ENCODE data around the gene KDM4C. TPM values are rescaled to one million over a fixed set of nuclear protein-coding genes. Genes with fewer than 3 reads are reported as not detected.

The KDM4C gene
- total RNA-seq, 2 donors from 2014 or later, result 13.2 to 18.1 TPM

DNA sequence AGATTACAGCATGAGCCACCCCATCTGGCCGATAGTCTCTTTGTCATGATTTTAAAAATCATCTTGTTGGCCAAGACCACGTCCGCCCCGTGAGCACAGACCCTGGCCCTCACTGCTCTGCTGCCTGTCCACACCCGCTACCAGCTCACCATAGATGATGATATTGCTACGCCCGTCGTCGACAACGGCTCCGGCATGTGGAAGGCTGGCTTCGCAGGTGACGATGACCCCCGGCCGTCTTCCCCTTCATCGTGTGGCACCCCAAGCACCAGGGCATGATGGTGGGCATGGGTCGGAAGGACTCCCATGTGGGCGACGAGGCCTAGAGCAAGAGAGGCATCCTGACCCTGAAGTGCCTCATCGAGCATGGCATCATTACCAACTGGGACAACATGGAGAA is 76.5 kb downstream of the KDM4C start:
- intact Hi-C loops (cut with DNase I), result no loop called here
- no peak for ATAC-seq
- DNase-seq, result no peak

DNA sequence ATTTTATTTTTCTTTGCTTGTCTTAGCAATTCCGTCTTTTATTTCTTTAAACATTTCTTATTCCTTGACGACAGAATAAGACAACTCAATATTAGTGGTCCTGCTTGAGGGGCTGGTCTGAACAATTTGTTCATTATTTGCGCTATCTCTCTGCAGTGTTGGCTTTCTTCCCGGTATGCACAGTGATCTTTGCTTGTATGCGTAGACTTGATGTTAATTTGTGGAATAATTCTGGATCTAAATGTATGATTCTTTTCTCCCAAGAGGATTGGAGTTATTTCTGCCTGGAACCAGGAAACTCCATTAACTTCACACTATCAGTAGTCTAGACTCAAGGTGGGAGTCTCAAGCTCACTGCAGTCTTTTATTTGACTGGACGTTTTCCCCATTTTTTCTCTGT is 80.4 kb downstream of the KDM4C start:
- ATAC-seq, result no peak
- intact Hi-C loops (cut with DNase I), result no loop called here
- no peak for DNase-seq

DNA sequence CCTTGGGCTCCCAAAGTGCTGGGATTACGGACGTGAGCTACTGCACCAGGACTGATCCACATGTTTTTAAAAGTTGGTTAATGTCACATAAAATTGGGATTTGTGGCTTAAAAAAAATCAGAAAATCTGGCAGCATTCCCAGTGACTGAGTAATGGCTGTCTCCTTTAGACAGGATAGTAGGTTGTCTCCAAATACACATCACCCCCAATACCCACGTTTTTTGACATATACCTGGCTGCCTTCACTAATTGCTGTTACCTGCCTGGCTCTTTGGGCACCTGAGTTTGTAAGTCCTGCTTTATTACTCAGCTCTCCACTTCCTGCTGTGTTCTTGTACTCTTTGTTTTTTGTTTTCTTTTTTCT is 84.8 kb downstream of the KDM4C start:
- DNase-seq (no peak), ATAC-seq (no peak)
- intact Hi-C loops (cut with DNase I), result no loop called here

DNA sequence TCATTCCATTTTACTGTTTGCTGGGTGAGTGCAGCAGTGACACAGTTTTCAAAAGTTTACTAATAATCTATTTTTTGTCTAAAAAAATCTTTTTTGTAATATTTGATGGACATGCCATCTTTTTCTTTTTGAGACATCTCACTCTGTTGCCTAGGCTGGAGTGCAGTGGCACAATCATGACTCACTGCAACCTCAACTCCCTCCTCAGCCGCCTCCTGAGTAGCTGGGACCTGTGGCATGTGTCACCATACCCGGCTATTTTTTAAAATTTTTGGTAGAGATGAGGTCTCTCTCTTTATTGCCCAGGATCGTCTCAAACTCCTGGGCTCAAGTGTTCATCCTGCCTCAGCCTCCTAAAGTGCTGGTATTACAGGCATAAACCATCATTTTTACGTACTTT is 86.0 kb downstream of the KDM4C start:
- DNase-seq (no peak), ATAC-seq (no peak)
- intact Hi-C loops (cut with DNase I), result no loop called here

DNA sequence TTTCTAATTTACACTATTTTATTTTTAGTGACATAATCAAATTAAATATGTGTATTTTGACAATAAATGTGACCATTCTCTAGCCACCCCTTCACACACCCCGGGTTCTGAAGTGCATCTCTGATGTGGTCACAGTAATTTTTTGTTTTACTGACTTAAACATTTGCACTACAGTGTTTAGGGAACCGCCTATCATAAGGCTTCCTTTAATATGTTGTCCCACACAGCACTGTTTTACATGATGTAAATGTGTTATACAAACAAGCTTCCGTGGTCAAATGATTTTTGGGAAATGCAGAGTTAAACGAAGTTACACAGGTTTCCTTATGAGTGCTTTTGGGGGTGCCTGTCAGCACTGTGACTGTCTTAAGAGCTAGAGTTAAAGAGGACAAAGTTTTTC is 86.5 kb downstream of the KDM4C start:
- DNase-seq (no peak), ATAC-seq (no peak)
- intact Hi-C loops (cut with DNase I), result no loop called here

DNA sequence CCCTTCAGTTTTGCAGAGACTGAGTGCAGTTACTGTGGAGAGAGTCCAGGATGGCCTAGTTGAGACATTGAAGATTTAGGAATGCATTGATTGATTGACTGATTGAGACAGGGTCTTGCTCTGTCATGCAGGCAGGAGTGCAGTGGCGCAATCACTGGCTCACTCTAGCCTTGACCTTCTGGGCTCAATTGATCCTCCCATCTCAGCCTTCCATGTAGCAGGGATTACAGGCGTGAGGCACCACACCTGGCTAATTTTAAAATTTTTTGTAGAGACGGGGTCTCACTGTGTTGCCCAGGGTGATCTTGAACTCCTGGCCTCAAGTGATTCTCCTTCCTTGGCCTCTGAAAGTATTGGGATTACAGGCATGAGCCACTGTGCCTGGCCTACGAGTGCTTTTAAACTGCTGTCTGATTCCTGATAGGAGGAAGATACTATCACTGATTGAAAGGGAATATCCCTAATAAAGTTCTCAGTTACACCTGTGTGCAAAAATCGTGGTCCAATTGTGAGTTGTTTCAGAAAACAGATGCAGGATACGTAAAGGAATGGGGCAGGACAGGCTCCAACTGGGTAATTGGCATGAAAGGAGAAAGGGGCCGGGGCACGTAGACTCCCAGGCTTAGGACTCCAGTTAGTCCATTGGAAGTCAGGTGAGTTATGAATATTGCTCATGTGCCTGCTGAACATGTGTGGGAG is 87.5 kb downstream of the KDM4C start:
- ATAC-seq (no peak), DNase-seq (no peak)
- intact Hi-C loops (cut with DNase I), result no loop called here

DNA sequence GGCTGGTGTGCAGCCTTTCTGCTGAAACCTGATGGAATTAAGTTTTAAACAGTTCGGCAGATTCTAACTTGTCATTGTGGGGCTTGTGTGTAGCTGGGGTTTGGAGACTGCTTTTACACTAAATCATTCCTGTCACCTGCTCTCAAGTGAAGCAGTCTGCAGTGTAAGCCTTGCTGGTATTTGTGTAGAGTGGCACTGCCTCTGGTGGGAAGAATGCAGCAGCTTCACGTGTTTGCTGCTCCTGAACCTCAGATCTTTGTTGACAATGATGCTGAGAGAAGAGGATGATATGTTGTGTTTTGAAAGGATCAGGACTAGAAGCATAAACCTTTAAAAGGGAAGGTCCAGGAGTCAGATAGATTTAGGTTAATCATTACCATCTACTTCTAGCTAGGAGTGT is 88.1 kb downstream of the KDM4C start:
- intact Hi-C loops (cut with DNase I), result no loop called here
- no peak for ATAC-seq
- DNase-seq, result no peak

DNA sequence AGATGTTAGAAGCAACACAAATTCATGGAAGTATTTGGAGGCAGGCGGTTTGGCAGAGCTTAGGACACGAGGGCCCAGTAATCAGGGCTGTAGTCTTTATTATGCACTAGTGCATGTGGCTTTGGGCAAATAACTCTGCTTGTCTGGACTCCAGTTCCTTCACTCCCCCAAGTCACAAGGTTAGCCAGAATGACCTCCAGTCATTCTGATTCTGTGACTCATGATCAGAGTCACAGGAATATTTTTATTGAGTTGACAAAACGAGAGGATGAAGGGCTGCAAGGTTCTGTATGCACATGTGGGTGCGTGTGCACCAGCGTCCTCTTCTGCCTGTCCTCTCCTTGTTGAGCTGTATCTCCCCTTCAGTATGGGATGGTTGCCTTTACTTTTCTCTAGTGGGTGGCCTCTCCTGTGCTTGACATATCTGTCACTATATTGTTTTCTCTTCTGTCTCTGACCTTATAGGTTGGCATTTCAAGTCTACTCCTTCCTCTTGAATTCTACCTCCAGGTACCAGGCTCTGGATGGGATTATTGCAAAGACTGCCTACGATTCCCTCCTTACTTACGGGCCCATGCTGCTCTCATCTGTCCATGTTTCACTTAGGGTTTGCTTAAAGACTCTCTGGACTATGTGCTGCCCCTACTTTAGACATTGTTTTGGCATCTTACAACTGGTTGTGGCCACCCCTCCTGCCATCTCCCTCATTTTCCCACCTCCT is 94.6 kb downstream of the KDM4C start:
- intact Hi-C loops (cut with DNase I), result no loop called here
- DNase-seq (no peak), ATAC-seq (peak in 1 of 2 donors; percentile 66)

DNA sequence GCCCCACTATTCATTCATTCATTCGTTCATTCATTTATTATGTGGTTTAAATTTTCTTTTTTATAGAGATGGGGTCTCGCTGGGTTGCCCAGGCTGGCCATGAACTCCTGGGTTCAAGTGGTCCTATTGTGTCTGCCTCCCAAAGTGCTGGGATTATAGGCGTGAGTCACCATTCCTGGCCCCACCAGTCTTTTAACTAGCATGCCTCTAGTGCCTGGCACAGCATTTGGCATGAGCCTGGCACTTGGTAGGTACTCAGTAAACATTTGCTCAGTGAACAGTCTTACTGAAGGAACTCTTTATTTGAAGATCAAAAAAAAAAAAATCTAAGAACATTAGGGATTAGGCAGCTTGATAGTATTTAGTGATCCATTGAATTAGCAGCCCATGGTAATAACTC is 98.1 kb downstream of the KDM4C start:
- ATAC-seq (no peak), DNase-seq (no peak)
- intact Hi-C loops (cut with DNase I), result no loop called here

DNA sequence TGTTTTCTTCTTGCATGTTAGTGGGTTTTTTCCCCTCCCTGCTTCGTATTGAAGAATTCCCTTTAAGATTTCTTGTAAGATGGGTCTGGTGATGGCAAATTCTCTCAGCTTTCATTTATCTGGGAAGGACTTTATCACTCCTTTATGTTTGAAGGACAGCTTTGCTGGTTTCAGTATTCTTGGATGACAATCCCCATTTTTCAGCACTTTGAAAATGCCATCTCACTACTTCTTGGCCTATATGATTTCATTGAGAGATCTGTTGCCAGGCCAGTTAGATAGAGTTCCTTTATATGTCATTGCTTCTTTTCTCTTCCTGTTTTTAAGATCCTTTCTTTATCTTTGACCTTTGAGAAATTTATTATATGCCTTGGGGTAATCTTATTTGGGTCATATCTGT is 106.3 kb downstream of the KDM4C start:
- DNase-seq (no peak), ATAC-seq (no peak)
- intact Hi-C loops (cut with DNase I), result no loop called here

DNA sequence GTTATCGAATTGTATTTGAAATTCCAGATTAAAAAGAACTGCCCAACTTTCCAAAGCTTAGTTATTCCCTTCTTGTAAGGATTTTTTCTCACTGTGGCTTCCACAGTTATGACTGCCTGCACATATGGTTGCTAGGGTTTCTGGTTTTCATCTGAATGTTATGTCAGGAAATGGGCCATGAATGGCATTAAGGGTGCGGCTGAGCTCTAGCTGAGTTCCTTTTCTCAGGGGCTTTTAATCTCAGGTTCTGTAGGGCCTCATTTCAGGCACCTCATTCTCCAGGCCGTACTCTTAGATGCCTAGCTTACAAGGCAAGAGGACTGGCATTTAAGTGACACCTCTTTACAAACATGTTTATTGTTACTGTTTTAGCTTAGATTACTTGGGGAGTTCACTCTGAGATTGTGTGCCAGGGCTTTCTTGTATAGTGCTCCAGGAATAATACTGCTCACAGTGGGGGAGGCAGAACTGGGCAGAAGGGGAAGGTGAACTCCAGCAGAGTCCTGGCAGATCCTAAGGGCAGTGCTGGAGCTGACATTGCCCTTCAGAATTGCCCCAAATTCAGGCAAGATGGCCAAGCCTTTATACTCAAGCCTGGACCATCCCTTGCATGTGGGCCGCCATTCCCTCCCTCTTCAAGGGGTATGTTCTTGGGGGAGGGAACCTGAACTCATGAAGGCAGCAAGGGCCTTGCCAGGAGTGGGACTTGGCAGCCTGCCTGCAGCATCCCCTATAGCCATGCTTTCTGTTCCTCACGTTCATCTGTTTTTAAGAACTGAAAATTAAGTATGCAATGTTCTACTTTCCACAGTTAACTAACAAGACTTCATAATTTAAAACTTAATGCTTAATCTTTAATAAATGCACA is 111.5 kb downstream of the KDM4C start:
- intact Hi-C loops (cut with DNase I), result no loop called here
- ATAC-seq, result no peak
- no peak for DNase-seq

DNA sequence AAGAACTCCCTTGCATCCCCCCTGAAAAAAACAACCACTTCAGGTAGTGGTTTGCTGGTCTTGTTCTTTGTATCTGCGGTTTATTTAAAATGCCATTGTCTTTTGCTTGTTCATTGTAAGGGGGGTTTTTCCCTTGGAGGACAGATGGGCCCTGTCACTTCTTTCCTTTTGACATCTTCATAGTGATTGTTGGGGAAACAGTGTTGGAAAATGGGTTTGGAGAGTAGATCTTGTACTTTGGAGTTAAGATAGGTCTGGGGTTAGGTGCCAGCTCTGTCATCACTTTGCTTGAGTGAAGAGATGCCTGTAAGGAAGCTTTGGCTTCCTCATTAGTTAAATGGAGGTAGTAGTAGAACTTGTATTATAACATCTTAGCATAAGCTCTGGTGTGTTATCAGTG is 112.4 kb downstream of the KDM4C start:
- intact Hi-C loops (cut with DNase I), result no loop called here
- DNase-seq (no peak), ATAC-seq (no peak)

DNA sequence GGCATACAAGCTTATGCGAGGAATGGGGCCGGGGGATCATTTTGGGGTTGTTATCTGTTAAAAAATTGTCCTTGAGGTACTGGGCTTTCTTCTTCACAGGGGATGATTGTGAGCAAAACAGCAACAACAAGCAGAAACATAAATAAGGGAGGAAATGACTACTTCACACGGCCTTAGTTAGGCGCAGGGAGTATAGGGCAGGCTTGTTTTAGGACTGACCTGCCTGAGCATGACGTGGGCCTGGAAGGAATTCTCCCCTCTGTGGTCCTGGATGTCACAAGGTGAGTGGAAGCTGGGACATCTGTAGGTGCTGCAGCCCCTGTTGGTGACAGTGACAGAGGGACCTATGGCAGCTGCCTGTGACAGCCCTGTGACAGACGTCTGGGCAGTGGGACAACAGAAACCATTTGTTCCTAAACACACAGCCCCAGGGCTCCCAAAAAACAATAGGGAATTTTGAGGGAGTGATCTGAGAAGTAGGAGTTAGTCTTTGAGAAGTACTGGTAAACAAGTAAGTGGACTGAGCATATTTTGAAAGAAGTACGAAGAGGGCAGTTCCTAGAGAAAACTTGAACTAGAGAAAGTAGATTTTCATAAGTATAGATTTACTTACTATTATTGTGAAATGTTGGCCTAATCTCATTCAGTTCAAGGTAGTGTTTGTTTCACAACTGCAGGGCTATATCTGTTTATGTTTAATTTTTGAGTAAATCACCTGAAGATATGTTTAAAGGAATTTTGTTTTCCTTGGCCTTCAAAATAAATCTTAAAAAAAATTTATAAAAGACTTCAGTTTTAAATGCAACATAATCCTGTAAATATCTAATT is 113.1 kb downstream of the KDM4C start:
- ATAC-seq, result no peak
- no peak for DNase-seq
- intact Hi-C loops (cut with DNase I), result no loop called here

DNA sequence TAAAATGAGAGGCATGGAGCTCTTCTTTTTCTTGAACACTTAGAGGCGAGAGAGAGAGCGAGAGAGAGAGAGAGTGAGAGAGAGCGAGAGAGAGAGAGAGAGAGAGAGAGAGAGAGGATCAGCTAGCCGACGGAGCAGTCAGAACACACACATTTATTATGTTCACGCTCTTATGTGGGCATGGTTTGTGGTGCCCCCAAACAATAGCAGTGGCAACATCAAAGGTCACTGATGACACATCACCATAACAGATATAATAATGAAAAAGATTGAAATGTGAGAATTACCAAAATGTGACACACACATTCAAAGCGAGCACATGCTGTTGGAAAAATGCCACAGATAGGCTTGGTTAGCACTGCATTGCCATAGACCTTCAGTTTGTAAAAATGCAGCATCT is 116.1 kb downstream of the KDM4C start:
- ATAC-seq, result peak in 1 of 2 donors; percentile 20
- intact Hi-C loops (cut with DNase I), result no loop called here
- DNase-seq, result no peak

DNA sequence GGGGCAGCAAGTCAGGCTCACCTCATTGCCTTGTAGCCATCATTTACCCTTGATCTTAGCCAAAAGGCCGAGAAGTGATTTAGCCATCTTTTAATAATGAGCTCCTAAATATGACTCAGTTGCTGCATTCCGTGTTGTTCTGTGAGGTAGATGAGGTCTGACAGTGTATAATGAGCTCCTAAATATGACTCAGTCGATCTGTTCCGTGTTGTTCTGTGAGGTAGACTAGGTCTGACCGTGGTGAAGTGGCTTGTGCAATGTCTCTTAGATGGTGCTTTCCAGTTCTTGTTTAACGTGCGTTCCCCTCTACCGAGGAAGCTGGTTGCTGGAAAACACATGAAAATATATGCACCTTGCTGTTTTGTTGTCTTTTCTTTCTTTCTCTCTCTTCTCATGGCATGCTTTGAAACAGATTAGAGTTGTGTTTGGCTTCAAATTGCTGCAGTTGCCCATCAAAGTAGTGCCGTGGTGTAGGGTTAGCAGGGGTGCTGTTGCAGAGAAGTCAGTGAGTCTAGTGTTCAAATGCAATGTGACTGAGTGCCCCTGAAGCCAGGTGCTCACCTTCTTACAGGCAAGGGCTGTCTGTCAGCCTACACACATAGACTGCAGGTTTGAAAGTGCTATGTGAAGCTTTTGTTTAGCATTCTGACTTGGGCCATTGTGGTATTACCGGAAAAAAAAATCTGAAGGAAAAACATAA is 118.6 kb downstream of the KDM4C start:
- intact Hi-C loops (cut with DNase I), result no loop called here
- ATAC-seq (no peak), DNase-seq (no peak)

DNA sequence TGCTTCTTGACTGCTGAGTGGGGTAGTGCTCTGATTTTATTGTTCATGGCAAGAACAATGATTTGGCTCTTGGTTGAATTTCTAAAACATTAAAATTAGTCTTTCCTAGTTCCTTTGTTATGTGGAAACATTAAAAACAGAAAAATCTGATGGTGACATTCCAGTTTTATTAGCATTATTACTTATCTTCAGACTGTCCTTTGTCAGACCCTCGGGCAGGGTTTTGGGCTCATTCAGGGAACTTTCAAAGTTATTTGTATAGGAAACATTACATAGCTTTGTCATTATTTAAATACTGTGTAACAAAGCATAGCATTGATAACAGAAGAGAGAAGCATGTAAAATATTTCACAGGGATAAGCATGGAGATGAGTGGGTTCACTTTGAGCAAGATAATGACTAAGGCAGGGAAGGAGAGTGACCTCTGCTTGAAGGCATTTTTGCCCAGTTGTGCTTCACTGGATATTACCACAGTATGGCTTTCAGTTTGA is 119.9 kb downstream of the KDM4C start:
- intact Hi-C loops (cut with DNase I), result no loop called here
- no peak for DNase-seq
- peak in 1 of 2 donors; percentile 65 for ATAC-seq

DNA sequence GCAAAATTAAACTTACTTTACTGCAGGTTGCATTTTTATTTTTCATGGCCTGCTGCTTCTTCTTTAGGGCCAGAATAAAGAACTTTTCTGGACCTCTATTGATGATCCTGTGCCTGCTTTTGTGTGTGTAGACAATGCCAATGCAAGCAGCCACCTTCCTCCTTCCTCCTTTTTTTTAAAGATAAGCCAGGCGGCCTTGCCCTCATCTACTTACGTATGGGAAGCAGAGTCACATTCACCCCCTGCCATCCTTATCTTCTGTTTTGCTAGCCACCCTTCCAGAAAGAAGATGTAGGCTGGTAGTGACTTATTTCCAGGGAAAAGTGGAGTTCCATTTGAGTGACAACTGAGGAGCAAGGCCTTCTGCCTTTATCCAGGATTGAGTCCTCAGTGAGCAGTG is 122.9 kb downstream of the KDM4C start:
- intact Hi-C loops (cut with DNase I), result no loop called here
- no peak for ATAC-seq
- DNase-seq, result no peak

DNA sequence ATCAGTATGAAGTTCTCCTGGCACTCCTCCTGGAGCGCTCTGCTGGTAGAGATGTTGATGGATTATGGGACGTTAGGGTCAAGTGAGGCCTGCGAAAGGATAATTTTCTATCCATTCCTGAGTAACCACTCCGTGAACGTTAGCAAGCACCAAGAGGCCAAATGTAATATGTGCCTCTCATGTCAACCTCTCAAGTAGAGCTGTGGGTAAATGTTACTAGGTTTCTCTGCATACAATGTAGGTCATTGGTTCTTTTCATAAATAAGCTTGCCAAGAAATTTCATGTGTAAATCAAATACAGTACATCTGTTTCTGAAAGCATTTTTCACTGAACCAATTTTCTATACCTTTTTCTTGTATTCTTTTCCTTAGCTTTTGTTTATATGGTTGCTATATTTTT is 126.3 kb downstream of the KDM4C start:
- ATAC-seq, result no peak
- no peak for DNase-seq

DNA sequence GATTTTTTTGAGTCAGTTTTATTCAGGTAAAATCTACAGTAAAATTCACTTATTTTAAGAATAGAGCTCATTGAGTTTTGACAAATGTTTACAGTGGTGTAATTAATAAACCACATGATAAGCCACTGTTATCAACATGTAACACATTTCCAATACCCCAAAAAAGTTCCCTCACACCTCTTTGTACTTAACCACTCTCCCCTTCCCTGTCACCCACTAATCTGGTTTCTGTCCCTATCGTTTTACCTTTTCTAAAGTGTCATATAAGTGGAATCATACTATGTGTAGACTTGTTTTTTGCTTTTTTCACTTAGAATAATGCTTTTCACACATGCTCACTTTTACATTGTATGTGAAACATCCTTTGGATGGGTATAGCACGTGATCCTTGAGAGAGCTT is 127.2 kb downstream of the KDM4C start:
- intact Hi-C loops (cut with DNase I), result no loop called here
- DNase-seq (no peak), ATAC-seq (no peak)

More for the DNA sequence above, 126.3 kb downstream of the KDM4C start:
- intact Hi-C loops (cut with DNase I), result no loop called here
